Left cardiac atrium (tissue), 4 donors: ENCODE results near the gene TBCCD1. TPM values are rescaled to one million over a fixed set of nuclear protein-coding genes. Genes with fewer than 3 reads are reported as not detected.
"Not testable (repeated sequence)": the region's sequence is repeated elsewhere in the genome, so short reads cannot be mapped to it uniquely, and the experiment has no call there.

ENCODE experiments used
- ATAC-seq, 2 donors: fragments of 200-7000 bp; cut with Tn5 transposase; one replicate each; pipeline ENCODE4 v1.9.1; 2020; ENCODE audit warnings: mild to moderate bottlenecking in 2 of 2, moderate library complexity in 2 of 2
- DNase-seq: peaks from one replicate; pipeline ENCODE4 v3.0.0-alpha.2; 2020
- intact Hi-C, 2 donors: fragments of 100-400 bp; cut with DNase I; formaldehyde crosslinking; loops; one replicate each; pipeline versions ENCODE4 v1.14.1 to v1.15.1; 2022 to 2023
- total RNA-seq, 2 donors: library from RNA; stranded (reverse); fragmentation: NEBNext Ultra II Directional; extraction: Animal tissue kit (Norgen Biotek cat#: 25700); gene quantifications; one replicate each; pipeline ENCODE4 v1.2.1, GENCODE V29; 2021
- donor health status: DM: no; HTN: yes; CAD: no.
- donor health status: DM: no; HTN: yes; CAD: no; lungs with severe emphysema.
- donor health status: DM: yes; HTN: yes; CAD: no.
- donor health status: Dilated cardiomyopathy.

The TBCCD1 gene
- total RNA-seq, 2 donors from 2014 or later: 6.8 to 7.8 TPM

DNA sequence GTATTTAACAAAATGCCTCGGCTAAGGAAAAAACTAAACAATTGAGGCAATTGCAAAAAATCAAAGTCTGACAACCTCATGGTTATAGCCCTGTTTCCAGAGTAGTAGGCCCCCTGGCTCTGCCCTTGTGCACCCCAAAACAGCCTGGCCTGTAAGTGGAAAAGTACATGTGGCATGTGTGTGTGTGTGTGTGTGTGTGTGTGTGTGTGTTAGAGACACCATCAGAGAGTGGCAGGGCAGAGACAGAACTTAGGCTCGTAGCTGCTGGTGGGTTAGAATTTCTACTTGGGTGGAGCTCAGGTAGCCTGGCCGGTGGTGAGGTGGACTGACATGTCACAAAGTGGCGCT, 31.6 kb upstream of the TBCCD1 start:
- no peak for DNase-seq
- intact Hi-C loops: no loop called here
- peak; percentile 12 to 13 for ATAC-seq

DNA sequence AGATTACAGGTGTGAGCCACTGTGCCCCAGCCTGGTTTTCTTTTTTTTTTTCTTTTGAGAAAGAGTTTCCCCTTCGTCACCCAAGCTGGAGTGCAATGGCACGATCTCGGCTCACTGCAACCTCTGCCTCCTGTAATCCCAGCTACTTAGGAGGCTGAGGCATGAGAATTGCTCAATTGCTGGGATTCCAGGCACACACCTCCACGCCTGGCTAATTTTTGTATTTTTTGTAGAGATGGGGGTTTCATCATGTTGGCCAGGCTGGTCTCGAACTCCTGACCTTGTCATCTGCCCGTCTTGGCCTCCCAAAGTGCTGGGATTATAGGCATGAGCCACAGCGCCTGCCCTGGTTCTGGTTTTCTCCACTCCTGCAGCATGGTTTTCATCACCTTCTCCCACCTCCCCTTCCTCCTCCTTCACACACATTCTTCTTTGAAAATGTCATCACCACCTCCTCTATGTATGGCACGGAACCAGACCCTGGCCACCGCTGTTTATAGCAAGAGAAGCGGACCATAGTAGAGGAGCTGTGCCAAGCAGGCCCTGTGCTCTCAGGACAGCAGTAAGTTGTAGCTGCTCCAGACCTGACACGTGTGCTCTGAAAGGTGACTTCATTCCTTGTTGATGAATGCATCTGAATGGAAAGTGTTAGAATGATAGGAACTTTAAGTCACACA, 31.1 kb upstream of the TBCCD1 start:
- peak; percentile 93 to 94 for ATAC-seq
- intact Hi-C loops: no loop called here
- DNase-seq: peak; percentile 76

DNA sequence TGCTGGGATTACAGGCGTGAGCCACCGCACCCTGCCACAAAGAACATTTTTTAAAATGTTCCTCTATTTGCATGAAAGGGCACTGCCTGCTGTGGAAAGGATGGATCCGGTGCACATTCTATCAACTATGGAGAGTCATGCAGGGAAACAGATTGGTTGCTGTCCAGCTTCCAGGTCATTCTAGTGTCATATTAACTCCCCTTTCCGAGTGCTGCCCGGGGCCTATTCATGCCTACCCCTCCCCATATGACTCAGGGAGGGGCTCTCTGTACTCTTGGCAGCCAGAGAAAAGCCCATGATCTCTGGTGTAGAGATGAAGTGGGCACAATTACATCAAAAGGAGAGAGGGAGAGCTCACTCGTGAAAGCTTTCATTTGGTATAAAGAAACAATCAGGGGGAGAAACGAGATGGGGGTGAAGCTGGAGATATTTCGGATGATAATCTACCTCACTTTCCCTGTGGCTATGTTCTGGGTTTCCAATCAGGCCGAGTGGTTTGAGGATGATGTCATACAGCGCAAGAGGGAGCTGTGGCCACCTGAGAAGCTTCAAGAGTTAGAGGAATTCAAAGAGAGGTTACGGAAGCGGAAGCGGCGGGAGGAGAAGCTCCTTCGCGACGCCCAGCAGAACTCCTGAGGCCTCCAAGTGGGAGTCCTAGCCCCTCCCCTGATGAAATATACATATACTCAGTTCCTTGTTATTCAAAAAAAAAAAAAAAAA, 29.6 kb upstream of the TBCCD1 start:
- intact Hi-C loops: no loop called here
- no peak for DNase-seq
- peak in 1 of 2 donors; percentile 45 for ATAC-seq

DNA sequence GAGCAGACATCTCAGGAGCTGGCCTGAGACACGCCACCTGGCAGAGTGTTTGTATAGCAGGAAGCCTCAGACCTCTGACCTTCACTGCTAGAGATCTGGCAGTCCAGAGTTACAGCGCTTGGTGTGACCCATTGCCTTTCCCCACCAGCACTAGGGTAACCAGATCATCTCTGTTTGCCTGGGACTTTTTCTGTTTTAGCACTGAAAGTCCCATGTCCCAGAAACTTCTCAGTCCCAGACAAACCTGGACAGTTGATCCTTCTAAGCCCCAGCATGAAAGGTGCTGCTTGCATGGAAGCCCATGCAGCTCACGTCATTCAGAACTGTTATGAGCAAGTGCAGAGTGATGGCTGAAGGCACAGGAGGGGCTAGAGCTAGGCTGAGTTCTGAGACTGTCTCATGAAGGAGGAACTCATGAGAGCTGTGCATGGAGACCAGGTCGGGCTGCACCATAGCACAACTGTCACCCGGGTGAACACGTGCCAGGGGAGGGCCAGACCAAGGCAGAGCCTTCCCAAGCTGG, 27.5 kb upstream of the TBCCD1 start:
- DNase-seq: no peak
- ATAC-seq: no peak
- intact Hi-C loops: no loop called here

DNA sequence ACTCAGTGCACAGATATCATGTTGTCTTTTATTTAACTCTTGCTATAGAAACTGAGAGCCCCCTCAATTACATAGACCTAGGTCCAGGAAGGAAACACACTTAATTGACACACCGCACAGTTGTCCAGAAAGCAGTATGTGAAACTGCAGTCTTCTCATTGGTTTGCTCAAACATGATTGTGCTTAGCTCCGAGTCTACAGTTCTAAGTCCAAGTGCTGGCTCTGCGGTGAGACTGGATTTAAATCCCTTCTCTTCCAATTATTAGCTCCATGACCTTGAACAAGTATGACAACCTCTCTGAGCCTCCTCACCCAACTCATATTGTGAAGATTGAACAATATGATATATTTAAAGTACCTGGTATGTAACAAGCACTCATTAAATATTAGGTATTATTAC, 26.7 kb upstream of the TBCCD1 start:
- ATAC-seq (no peak), DNase-seq (no peak)
- intact Hi-C loops: no loop called here

DNA sequence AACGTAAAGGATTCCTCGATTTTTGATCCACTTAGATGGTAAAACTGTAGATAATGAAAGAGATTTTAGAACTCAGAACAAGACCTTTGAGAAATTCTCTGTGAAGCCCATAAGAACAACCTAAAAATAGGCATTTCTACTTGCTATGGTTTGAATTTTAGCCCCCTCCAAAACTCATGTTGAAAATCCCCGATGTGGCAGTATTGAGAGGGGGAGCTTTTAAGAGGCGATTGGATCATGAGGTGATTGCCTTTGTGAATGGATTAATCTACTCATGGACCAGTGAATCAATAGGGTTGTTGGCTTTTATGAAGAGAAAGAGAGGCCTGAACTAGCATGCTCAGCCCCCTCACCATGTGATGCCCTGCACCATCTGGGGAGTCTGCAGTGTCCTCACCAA, 25.5 kb upstream of the TBCCD1 start:
- ATAC-seq (no peak), DNase-seq (no peak)
- intact Hi-C loops: no loop called here

DNA sequence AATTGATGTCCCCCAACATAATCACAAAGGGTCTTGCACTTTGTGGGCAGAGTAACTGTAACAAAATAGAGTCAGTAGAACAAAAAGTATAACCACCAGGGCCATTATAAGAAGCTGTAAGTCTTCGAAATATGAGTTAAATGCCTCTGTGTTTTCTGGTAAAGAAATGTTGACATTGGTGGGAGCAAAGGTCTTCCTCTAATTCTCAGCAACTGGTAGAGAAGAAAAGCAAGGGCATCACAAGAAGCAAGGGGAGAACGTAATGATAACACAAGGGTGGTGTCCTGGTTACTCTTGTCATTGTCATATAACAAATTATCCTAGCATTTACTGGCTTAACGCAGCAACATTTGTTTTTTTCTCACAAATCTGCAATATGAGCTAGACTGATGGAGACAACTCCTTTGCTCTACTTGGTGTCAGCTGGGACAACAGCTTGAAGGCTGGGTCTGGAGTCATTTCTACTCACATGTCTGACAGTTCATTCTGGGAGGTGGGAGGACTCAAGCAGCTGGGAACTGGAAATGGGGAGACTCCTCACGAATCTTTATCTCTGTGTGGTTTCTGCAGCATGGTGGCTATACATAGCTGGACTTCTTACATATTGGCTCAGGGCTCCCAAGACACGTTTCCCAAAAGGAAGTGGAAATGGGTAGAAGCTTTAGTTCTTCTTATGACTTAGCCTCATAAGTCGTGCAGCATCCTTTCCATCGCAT, 23.6 kb upstream of the TBCCD1 start:
- no peak for ATAC-seq
- intact Hi-C loops: no loop called here
- DNase-seq: no peak

DNA sequence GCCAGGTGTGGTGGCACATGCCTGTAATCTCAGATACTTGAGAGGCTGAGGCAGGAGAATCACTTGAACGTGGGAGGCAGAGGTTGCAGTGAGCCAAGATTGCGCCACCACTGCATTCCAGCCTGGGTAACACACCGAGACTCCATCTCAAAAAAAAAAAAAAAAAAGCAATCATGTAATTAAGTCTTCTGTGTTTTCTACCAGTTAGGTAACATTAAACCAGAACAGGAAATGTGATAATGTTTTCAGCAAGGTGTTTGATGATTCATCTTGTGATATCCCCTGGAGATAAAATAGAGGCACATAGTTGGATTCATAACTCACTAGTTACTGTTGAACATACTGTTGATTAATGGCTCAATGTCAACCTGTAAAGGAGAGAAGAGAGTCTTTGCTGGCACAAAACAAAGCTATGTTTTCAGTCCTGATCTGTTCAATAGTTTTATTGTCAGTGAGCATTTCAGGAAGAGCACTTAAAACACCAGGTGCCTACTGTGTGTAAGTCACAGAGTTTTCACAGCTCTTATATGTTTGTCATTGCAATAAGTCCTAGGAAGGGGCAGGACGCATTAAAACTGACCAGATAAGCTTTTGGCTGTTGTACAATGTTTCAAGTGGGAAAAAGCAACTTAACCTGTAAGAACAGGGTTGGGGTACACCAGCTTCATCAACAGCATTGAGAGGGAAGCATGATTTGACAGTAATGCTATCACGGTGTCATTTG, 22.9 kb upstream of the TBCCD1 start:
- DNase-seq (peak; percentile 36), ATAC-seq (peak in 1 of 2 donors; percentile 78)
- intact Hi-C loops: no loop called here

- intact Hi-C loops: no loop called here
- no peak for ATAC-seq
Observed at GRCh38 chr3:186589121-186589520, 22.0 kb upstream of the TBCCD1 start.

DNA sequence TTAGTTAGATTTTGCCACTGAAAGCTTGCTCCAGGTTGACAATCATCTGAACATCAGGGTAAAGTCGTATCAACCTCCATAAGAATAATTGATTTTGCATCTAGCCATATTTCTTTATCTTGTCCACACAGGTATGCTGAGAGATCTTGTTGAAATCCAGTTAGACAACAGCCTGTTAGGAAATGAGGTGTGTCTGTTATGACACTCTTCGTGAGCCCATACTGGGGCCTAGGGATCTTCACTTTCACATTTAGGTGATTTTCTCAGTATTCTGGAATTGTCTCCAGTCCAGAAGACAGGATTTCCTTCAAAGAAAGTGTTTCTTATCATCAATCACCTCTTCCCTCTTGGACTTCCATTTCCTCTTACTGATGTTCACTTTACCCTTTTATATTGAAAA, 21.5 kb upstream of the TBCCD1 start:
- peak in 1 of 2 donors; percentile 69 for ATAC-seq
- DNase-seq: no peak
- intact Hi-C loops: no loop called here

More at GRCh38 chr3:186589121-186589520, 22.0 kb upstream of the TBCCD1 start:
- DNase-seq: no peak

DNA sequence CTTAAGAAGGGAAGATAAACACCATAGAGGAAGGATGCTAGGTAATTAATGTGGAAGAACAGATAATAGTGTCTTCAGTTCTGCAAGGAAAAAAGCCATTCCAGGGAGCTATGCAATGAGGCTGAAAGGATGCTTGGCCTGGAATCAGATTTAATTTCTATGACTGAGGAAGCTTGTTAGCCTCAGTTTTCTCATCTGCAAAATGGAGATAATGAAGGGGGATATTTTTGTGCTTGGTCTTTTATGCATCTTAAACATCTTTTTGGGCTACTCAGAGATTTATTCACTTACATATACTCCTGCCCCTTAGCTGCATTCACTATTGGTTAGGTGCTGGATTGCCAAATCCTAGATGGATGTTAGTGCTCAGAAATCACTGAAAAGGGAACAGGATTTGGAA, 20.0 kb upstream of the TBCCD1 start:
- ATAC-seq: no peak
- intact Hi-C loops: no loop called here
- no peak for DNase-seq

DNA sequence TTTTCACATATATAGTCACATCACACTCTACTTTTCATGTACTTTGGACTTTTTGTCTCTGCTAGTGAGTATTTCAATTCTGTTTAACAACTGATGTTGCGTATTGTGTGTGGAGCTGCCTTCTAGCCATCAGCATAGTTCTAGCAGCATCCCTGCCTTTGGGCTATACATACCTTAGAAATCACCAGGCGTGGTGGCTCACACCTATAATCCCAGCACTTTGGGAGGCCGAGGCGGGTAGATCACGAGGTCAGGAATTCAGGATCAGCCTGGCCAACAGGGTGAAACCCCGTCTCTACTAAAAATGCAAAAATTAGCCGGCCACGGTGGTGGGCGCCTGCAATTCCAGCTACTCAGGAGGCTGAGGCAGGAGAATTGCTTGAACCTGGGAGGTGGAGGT, 19.1 kb upstream of the TBCCD1 start:
- ATAC-seq, DNase-seq, intact Hi-C loops: not testable (repeated sequence)

DNA sequence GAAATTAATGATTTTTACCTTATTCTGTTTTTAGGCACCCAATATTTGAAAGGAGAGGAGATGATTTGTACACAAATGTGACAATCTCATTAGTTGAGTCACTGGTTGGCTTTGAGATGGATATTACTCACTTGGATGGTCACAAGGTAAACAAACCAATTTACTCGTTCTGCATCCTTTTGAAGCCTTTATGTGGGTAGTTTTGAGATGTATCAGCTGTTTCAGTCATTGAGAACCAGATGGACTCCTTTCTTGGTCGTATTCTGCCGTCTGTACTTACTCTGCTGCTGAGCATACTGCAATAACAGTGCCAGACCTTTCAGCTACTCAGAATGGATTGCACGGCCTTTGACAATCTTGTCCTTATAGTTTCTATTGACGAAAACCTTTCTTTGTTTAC, 16.7 kb upstream of the TBCCD1 start:
- intact Hi-C loops: no loop called here
- ATAC-seq: no peak
- DNase-seq: no peak

- no peak for ATAC-seq
- intact Hi-C loops: no loop called here
Observed at GRCh38 chr3:186582541-186582940, 15.4 kb upstream of the TBCCD1 start.

GRCh38 chr3:186580785-186581184, 13.6 kb upstream of the TBCCD1 start:
- intact Hi-C loops: no loop called here
- ATAC-seq: no peak

More at GRCh38 chr3:186582541-186582940, 15.4 kb upstream of the TBCCD1 start:
- DNase-seq: no peak

DNA sequence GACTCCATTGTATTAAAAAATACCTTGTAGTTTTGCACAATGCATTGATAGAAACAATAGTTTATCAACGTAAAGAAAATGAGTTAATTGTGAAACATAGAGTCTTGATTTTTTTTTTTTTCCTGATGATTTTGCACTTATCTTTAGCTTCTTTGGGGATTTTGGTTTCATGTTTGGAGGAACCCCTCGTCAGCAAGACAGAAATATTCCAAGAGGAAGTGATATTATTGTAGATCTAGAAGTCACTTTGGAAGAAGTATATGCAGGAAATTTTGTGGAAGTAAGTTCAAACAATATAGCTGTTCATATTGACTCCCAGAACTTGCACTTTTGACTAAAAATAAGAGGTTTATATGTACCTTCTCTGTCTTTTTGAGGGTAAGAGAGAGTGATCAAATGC, 10.4 kb upstream of the TBCCD1 start:
- intact Hi-C loops: no loop called here
- ATAC-seq (no peak), DNase-seq (no peak)

More at GRCh38 chr3:186580785-186581184, 13.6 kb upstream of the TBCCD1 start:
- no peak for DNase-seq

DNA sequence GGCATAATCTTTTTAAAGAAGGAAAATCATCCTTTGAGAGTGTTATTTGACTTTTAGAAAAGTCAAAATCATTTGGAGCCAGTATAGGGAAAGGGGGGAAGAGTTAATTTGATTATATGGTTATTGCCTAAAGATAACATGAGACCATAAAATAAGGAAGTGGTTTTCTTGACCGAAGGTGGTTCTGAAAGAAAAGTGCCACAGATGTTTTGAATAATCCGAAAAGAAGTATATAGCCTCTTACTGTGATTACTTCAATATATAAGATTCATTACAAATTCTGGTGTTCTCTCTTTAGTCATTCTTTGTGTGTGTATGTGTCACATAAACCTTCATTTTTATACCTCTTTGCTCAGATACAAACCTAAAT, 4.5 kb upstream of the TBCCD1 start:
- intact Hi-C loops: no loop called here
- no peak for ATAC-seq
- DNase-seq: no peak

GRCh38 chr3:186570941-186571643, 4.0 kb upstream of the TBCCD1 start:
- intact Hi-C loops: no loop called here
- DNase-seq: no peak
- ATAC-seq: no peak
